SK-N-SH treated with all-trans-retinoic acid at 6 μM for 48 hours (cell line): ENCODE measurements around the gene KNSTRN.

Experiments used
- ATAC-seq: fragments of 200-7000 bp; cut with Tn5 transposase; 3 replicates; pipeline ENCODE4 v1.9.1; 2020; ENCODE audit warnings: mild to moderate bottlenecking, moderate library complexity
- ARNTL ChIP-seq: fragments of 450-650 bp; formaldehyde crosslinking; IDR thresholded peaks from 2 replicates; pipeline ENCODE4 v1.5.0; 2020; ENCODE audit warnings: low read depth, mild to moderate bottlenecking, moderate library complexity, borderline replicate concordance
- BACH2 ChIP-seq: fragments of 250-450 bp; sonication (Bioruptor Pico); IDR thresholded peaks from 2 replicates; pipeline ENCODE4 v1.9.0; 2021; ENCODE audit warnings: mild to moderate bottlenecking, borderline replicate concordance
- ESRRG ChIP-seq: fragments of 250-450 bp; sonication (Bioruptor Pico); IDR thresholded peaks from 2 replicates; pipeline ENCODE4 v1.6.1; 2021; ENCODE audit warnings: mild to moderate bottlenecking
- GLIS3 ChIP-seq: fragments of 250-450 bp; sonication (Bioruptor Pico); IDR thresholded peaks from 2 replicates; pipeline ENCODE4 v1.5.0; 2020; ENCODE audit warnings: mild to moderate bottlenecking, moderate library complexity
- ISL1 ChIP-seq: fragments of 250-450 bp; sonication (Bioruptor Pico); IDR thresholded peaks from 2 replicates; pipeline ENCODE4 v2.1.2; 2022; ENCODE audit warnings: mild to moderate bottlenecking, moderate library complexity
- OSR1 ChIP-seq: fragments of 250-450 bp; sonication (Bioruptor Pico); IDR thresholded peaks from 2 replicates; pipeline ENCODE4 v1.8.0; 2022; ENCODE audit warnings: moderate library complexity, mild to moderate bottlenecking, inconsistent platforms
- POU6F1 ChIP-seq: fragments of 250-450 bp; sonication (Bioruptor Pico); IDR thresholded peaks from 2 replicates; pipeline ENCODE4 v1.8.0; 2021; ENCODE audit warnings: low read depth, mild to moderate bottlenecking, moderate library complexity, borderline replicate concordance
- RARB ChIP-seq: fragments of 250-450 bp; sonication (Bioruptor Pico); IDR thresholded peaks from 2 replicates; pipeline ENCODE4 v1.8.0; 2021; ENCODE audit warnings: mild to moderate bottlenecking, moderate library complexity
- SNAI2 ChIP-seq: fragments of 250-450 bp; sonication (Bioruptor Pico); IDR thresholded peaks from 2 replicates; pipeline ENCODE4 v1.5.0; 2020; ENCODE audit warnings: mild to moderate bottlenecking, moderate library complexity
- TCF4 ChIP-seq: fragments of 250-450 bp; sonication (Bioruptor Pico); IDR thresholded peaks from 2 replicates; pipeline ENCODE4 v1.8.0; 2021; ENCODE audit warnings: mild to moderate bottlenecking, moderate library complexity, borderline replicate concordance
- TOX ChIP-seq: fragments of 250-450 bp; sonication (Bioruptor Pico); IDR thresholded peaks from 2 replicates; pipeline ENCODE4 v1.8.0; 2021; ENCODE audit warnings: mild to moderate bottlenecking, moderate library complexity, borderline replicate concordance
- TSHZ2 ChIP-seq: fragments of 250-450 bp; sonication (Bioruptor Pico); IDR thresholded peaks from 2 replicates; pipeline ENCODE4 v1.5.0; 2020; ENCODE audit warnings: mild to moderate bottlenecking, moderate library complexity
- ZC3H10 ChIP-seq: fragments of 250-450 bp; sonication (Bioruptor Pico); IDR thresholded peaks from 2 replicates; pipeline ENCODE4 v1.5.1; 2021; ENCODE audit warnings: mild to moderate bottlenecking, moderate library complexity
- ZFP3 ChIP-seq: fragments of 250-450 bp; sonication (Bioruptor Pico); IDR thresholded peaks from 2 replicates; pipeline ENCODE4 v1.5.0; 2020; ENCODE audit warnings: mild to moderate bottlenecking, moderate library complexity
- ZFP30 ChIP-seq: fragments of 450-650 bp; formaldehyde crosslinking; IDR thresholded peaks from 2 replicates; pipeline ENCODE4 v1.5.0; 2022; ENCODE audit warnings: mild to moderate bottlenecking, moderate library complexity
- ZNF565 ChIP-seq: fragments of 450-650 bp; formaldehyde crosslinking; conservative IDR thresholded peaks from 2 replicates; pipeline ENCODE4 v1.5.0; 2020; ENCODE audit warnings: low read depth, mild to moderate bottlenecking, moderate library complexity
- ZNF70 ChIP-seq: fragments of 450-650 bp; formaldehyde crosslinking; IDR thresholded peaks from 2 replicates; pipeline ENCODE4 v1.5.0; 2020; ENCODE audit warnings: mild to moderate bottlenecking, moderate library complexity
- ZNF8 ChIP-seq: fragments of 450-650 bp; formaldehyde crosslinking; IDR thresholded peaks from 2 replicates; pipeline ENCODE4 v1.5.0; 2020; ENCODE audit warnings: mild to moderate bottlenecking, moderate library complexity
- TF ChIP-seq, protein P1 (sequence below): fragments of 250-450 bp; sonication (Bioruptor Pico); IDR thresholded peaks from 2 replicates; pipeline ENCODE4 v1.5.1; 2021; ENCODE audit warnings: mild to moderate bottlenecking, moderate library complexity
- TF ChIP-seq, protein P2 (sequence below): fragments of 250-450 bp; sonication (Bioruptor Pico); IDR thresholded peaks from 2 replicates; pipeline ENCODE4 v1.8.0; 2020; ENCODE audit warnings: mild to moderate bottlenecking, moderate library complexity, borderline replicate concordance

KNSTRN gene

DNA sequence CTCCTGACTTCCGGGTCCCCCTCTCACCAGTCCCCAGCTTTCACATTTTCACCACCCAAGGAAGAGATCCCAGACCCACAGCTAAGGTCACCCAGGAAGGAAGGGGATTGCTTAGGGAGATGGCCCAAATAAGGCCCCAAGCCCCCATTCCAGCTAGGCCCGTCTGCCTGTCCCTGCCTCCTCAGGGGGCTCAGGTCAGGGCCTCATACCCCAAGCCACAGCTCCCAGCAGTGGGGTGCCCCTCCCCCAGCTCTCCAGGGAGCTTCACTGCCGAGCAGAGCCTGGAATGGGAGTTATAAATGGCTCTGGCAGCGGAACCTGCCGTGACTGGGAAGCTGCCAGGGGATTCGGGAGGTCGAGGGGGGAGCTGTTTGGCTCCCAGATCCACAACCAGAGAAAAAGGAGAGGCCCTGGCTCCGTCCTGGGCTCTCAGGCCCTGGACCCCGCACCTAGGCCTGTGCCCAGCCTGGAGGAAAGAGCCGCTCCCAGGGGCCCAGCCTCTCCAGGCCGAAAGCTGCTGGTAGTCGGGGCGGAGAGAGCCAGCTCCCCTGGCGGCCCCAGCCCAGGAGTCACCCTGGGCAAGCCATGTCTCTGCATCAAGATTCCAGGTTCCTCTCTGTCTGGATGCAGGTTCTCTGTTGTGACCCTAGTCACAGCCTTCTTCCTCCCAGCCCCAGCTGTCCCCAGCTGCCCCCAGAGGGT is 42.3 kb upstream of the KNSTRN start:
- TF ChIP-seq ZFP3 (no peak), RARB (CRISPR knock-in tag) (no peak), ESRRG (CRISPR knock-in tag) (0 out of 2 replicates have a peak, but pooled peaks have one; percentile 36), TOX (CRISPR knock-in tag) (no peak), ZFP30 (CRISPR knock-in tag) (peak; percentile 1; the same call in 1 of the 2 replicates), OSR1 (CRISPR knock-in tag) (no peak), SNAI2 (CRISPR knock-in tag) (0 out of 2 replicates have a peak, but pooled peaks have one; percentile 31), ZNF8 (CRISPR knock-in tag) (no peak), ISL1 (CRISPR knock-in tag) (no peak), ZC3H10 (CRISPR knock-in tag) (no peak), TCF4 (no peak), ZNF565 (CRISPR knock-in tag) (no peak)
- TF ChIP-seq, protein P1, sequence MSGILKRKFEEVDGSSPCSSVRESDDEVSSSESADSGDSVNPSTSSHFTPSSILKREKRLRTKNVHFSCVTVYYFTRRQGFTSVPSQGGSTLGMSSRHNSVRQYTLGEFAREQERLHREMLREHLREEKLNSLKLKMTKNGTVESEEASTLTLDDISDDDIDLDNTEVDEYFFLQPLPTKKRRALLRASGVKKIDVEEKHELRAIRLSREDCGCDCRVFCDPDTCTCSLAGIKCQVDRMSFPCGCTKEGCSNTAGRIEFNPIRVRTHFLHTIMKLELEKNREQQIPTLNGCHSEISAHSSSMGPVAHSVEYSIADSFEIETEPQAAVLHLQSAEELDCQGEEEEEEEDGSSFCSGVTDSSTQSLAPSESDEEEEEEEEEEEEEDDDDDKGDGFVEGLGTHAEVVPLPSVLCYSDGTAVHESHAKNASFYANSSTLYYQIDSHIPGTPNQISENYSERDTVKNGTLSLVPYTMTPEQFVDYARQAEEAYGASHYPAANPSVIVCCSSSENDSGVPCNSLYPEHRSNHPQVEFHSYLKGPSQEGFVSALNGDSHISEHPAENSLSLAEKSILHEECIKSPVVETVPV (CRISPR knock-in tag): no peak
- peak; percentile 51 for ATAC-seq

GRCh38 chr15:40340740-40341400 is 41.7 kb upstream of the KNSTRN start, which contains the start of gene CCDC9B:
CCDC9B (minus strand) TSS chr15:40340939; CDS start chr15:40340819, 120 bp downstream.
- ATAC-seq: peak; percentile 68
- TF ChIP-seq ARNTL (CRISPR knock-in tag) (no peak), ZNF8 (CRISPR knock-in tag) (no peak), ZNF565 (CRISPR knock-in tag) (no peak), TCF4 (no peak), RARB (CRISPR knock-in tag) (no peak), SNAI2 (CRISPR knock-in tag) (no peak), TSHZ2 (CRISPR knock-in tag) (no peak)
- TF ChIP-seq, protein P2, sequence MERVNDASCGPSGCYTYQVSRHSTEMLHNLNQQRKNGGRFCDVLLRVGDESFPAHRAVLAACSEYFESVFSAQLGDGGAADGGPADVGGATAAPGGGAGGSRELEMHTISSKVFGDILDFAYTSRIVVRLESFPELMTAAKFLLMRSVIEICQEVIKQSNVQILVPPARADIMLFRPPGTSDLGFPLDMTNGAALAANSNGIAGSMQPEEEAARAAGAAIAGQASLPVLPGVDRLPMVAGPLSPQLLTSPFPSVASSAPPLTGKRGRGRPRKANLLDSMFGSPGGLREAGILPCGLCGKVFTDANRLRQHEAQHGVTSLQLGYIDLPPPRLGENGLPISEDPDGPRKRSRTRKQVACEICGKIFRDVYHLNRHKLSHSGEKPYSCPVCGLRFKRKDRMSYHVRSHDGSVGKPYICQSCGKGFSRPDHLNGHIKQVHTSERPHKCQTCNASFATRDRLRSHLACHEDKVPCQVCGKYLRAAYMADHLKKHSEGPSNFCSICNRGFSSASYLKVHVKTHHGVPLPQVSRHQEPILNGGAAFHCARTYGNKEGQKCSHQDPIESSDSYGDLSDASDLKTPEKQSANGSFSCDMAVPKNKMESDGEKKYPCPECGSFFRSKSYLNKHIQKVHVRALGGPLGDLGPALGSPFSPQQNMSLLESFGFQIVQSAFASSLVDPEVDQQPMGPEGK: no peak
- TF ChIP-seq, protein P1 (CRISPR knock-in tag): no peak

- no peak for ATAC-seq
- TF ChIP-seq, protein P2: no peak
- TF ChIP-seq POU6F1 (CRISPR knock-in tag): no peak
- no peak for TF ChIP-seq TSHZ2 (CRISPR knock-in tag)
- no peak for TF ChIP-seq GLIS3
- TF ChIP-seq BACH2 (CRISPR knock-in tag): no peak
- TF ChIP-seq TOX (CRISPR knock-in tag): no peak
- TF ChIP-seq ZNF70: no peak
- TF ChIP-seq ZFP3: no peak
These were observed 39.9 kb upstream of the KNSTRN start for GRCh38 chr15:40342416-40343320.
